C1 segment of cervical spinal cord (tissue), 14 donors: ENCODE results near the gene MYCN.
"Not testable (repeated sequence)": the region's sequence is repeated elsewhere in the genome, so short reads cannot be mapped to it uniquely, and the experiment has no call there.

Experiments used
- DNase-seq, 14 donors: peaks; one replicate each; lab custom pipeline; 2025; lab: John Stamatoyannopoulos, UW

MYCN gene

GRCh38 chr2:15907461-15908324 is 32.7 kb upstream of the MYCN start:
- DNase-seq = no peak

DNA sequence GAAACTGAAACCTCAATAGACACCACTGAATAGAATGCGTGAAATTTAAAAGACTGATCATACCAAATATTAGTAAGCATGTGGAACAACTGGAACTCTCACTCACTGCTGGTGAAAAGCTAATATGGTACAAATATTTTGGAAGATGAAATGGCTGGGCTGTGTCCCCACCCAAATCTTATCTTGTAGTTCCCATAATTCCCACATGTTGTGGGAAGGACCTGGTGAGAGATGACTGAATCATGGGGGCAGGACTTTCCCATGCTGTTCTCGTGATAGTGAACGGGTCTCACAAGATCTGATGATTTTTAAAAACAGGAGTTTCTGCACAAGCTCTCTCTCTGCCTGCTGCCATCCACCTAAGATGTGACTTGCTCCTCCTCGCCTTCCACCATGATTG is 32.0 kb upstream of the MYCN start:
- no peak for DNase-seq

DNA sequence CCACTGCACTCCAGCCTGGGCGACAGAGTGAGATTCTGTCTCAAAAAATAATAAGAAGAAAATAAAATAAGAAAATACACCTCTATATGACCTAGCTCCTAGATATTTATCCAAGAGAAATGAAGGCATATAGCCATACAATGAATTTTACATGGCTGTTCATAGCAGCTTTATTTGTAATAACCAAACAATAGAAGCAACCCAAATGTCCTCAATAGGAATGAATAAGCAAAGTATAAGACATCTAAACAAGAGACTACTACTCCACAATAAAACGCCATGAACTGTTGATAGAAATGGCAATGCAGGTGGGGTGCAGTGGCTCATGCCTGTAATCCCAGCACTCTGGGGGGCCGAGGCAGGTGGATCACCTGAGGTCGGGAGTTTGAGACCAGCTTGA is 31.2 kb upstream of the MYCN start:
- no peak for DNase-seq

DNA sequence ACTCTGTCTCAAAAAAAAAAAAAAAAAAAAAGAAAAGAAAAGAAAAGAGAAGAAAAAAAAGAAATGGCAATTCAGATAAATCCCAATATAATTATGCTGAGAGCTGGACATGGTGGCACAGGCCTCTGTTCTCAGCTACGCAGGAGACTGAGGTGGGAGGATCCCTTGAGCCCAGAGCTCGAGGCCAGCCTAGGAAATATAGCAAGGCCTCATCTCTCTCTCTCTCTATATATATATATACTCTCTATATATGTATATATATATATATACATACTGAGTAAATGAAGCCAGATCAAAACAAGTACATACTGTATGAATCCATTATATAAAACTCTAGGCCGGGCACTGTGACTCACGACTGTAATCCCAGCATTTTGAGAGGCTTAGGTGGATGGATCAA is 30.6 kb upstream of the MYCN start:
- DNase-seq = no peak

- not testable (repeated sequence) for DNase-seq
Observed at GRCh38 chr2:15911270-15911669, 29.1 kb upstream of the MYCN start.

- DNase-seq = no peak
Observed at GRCh38 chr2:15911686-15912085, 28.7 kb upstream of the MYCN start.

DNA sequence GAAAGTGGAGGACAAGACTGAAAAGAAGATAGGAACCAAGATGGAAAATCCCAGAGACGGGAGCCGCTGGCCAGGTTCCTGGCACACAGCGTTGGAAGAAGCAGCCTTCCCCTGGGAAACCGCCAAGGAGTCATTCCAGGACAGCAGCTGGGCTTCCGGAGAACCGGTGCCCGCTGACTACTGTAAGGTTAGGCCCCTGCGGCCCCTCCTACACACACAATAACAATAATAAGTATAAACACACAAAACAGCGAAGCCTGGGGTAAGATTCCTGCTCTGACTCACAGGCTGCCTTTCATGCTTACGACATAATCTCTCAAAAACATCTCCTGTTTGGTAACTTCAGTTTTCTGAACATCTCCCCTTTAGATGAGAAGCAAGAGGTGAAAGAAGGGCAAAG is 28.1 kb upstream of the MYCN start:
- DNase-seq = peak in 4 of 14 donors; percentile 3 to 44 (median 18)

DNA sequence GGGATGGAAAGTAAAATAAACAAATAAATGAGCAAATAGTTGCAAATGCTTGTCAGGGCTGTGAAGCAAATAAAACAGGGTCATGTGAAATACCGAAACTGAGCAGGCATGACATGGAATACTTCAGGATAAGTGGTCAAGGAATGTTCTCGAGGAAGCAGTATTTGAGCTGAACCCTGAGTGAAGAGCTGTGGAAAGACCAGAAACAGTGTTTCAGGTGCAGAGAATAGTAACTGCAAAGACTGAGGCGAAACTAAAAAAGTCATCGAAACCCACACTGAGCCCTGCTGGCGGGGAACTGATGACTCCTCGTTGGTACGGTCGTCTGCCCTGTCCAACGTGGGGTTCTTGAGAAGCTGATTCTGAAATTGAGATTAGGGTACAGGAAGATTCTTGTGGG is 27.2 kb upstream of the MYCN start:
- no peak for DNase-seq

- DNase-seq = peak in 1 of 14 donors; percentile 24
Observed at GRCh38 chr2:15914596-15915385, 25.6 kb upstream of the MYCN start.

GRCh38 chr2:15915546-15915945 is 24.8 kb upstream of the MYCN start:
- DNase-seq = not testable (repeated sequence)

GRCh38 chr2:15916336-15916735 is 24.0 kb upstream of the MYCN start:
- no peak for DNase-seq

DNA sequence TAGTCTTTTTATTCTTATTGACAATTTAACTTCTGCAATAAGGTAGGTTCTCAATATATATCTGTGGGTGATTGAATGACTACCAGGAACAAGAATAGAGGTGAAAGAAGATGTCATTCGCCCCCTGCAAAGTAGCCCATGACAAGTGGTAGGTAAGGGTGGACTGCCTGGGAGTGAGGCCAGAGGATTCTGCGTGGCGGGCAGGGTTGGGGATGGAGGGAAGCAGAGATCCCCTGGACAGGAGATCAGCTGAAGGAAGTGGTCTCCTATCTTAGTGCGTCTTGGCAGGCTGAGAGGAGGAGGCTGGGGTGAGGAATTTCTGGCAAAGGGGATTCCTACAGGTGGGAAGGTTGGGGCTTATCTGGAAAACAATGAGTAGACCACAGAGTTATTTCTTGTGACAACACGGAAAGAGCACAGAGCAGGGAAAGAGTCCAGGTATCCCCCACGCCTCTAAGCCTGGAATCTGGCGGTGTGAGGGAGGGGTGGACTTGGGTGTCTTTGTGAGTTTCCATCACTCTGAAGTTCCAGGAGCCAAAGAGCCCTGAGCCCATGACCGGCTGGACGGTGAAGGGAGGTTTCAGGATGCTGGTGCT is 21.5 kb upstream of the MYCN start:
- DNase-seq = no peak

GRCh38 chr2:15919716-15920434 is 20.5 kb upstream of the MYCN start:
- no peak for DNase-seq

DNA sequence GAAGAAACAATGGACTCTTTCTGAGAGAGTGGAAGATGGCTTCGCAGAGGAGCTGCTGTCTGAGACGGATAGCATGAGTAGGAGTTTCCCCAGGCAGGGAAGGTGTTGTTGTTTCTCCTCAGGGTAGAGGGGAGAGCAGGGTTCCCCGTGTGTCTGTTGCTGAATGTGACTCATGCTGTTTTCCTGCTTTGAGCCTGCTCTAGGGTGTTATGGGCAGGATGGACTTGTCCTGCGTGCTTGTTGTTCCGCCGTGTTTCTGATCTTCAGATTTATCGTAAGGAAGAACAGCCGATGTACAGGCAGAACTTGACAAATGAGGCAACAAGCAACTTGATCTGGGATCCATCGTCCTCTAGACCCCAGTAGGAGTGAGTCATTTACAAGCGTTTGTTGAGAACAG is 19.7 kb upstream of the MYCN start:
- no peak for DNase-seq

GRCh38 chr2:15923597-15923996 is 16.8 kb upstream of the MYCN start:
- DNase-seq = no peak

- no peak for DNase-seq
Observed at GRCh38 chr2:15925819-15926218, 14.5 kb upstream of the MYCN start.

- no peak for DNase-seq
Observed at GRCh38 chr2:15926252-15926651, 14.1 kb upstream of the MYCN start.

DNA sequence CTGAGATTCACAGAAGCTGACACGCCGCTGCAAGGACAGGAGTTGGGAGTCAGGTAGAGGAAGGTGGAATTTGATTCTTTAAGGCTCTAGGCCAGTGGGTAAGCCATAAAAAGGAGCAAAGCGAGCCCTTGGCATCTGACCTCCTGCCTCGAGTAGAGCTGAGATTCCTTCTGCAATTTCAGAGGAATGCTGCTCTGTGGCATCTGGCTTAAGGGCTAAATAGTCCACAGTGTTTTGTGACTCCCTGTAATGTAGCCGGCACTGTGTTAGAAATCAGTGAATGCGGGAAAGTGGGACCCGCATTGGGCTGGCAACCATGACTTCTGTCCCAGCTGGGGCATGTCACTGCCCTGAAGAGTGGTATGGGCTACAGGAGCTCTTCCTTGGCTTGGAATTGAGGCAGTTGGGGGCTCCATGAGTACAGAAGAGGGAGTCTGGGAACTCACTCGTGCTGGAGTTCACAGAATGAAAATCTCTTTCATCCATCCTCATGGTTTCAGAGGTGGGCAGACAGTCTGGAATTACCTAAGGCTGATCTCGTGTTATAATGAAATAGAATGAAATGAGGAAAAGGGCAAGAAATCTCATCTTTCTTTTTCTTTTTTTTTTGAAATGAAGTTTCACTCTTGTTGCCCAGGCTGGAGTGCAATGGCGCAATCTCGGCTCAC is 12.7 kb upstream of the MYCN start:
- DNase-seq = no peak

DNA sequence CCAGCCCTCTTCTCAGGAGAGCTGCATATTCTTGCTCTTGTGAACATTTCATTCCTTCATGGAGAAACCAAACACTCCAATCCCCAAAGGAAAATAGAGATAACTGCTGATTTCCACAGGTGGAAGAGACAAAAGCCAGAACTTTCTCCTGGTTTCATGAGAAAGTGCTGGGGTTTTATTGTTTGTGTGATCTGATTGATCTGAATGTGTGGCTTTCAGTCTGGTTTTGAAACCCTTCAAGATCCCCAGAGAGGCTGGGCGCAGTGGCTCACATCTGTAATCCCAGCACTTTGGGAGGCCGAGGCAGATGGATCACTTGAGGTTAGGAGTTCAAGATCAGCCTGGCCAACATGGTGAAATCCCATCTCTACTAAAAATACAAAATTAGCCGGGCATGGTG is 11.3 kb upstream of the MYCN start:
- not testable (repeated sequence) for DNase-seq

- DNase-seq = no peak
Observed at GRCh38 chr2:15929861-15930260, 10.5 kb upstream of the MYCN start.

GRCh38 chr2:15930589-15931318 is 9.6 kb upstream of the MYCN start:
- DNase-seq = no peak
